ENCODE results near the gene BAD.

The BAD gene

DNA sequence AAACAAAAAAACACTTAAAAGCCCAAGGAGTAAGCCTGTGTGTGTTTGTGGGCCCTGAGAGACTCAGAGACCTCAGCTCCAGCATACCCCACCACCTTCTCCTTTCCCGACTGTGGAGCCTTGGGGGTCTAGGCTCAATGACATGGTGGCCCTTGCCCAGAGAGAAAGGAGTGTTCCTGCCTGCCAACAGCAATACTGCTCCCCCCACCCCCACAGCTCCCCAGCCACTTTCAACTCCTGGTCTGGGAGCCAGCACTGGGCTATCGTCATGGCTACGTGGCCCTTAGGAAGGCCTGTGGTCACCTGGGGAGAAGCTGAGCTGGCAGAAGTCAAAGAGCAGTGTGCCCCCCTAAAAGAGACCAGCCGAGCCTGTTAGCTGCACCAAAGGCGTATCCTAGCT, 40.4 kb downstream of the BAD start:
- DNase-seq (ENCODE audit: low spot score): no peak

DNA sequence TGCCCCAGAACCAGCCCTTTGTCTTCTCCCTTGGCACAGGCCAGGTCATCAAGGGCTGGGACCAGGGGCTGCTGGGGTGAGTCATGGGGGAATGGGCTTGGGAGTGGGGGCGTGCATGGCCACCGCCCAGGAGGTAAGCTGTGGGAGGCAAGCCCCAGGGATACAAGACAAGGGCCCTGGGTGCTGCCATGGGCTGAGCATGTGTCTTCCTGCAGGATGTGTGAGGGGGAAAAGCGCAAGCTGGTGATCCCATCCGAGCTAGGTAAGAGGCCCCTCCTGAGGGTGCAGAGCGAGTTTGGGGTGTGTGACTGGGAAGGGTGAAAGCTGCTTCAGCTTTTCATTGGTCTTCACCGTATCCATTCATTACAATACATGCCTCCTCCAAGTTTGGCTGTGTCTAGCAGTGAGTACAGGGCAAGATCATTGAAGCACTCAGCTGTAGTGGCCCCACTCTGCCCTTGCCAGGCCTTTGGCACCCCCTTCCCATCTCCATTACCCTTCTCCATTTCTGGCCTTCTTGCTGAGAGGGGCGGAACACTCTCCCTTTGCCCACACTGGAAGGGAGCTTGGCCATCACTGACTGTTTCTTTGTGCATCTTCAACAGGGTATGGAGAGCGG, 41.1 kb downstream of the BAD start:
- no peak for DNase-seq (ENCODE audit: low spot score)

DNA sequence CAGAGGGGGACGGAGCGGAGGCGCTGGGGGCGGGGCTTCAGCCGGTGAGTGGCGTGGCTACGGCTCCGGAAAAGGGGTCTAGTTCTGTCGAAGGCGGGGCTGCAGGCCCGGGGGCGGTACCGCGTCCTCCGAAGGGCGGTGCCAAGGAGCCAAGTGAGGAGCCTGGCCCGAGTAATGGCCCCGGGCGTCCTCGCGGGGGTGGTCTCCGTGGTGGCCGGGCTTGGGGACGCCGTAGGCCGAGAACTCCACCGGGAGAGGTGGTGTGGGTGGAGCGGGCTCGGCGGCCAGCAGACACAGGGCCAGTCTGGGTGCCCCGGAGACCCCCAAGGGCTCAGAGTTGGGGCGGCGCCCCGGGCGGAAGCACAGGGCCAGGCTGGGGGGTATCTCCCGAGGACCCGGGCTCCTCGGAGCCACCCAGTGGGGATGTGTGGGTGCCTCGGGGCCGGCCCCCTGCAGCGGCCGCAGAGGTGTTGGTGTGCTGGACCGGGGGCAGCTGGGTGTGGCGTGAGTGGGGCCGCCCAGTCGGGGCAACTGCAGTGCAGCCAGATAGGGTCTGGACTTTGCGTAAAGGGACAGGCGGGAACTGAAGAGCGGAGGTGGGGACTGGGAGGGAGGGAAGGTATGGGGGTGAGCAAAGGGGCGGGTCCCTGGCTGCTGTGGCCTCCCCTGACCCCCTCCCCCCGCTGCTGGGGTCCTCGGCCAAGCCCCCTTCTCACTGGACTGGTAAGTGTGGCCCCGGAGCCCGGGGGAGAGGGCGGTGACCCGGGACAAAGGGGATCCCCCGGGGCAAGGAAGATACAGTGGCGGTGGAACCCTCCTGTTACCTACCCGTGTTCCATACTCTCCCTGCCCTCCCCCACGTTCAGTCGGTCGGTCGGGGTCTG, 42.7 kb downstream of the BAD start:
- DNase-seq (ENCODE audit: low spot score): peak; percentile 30

DNA sequence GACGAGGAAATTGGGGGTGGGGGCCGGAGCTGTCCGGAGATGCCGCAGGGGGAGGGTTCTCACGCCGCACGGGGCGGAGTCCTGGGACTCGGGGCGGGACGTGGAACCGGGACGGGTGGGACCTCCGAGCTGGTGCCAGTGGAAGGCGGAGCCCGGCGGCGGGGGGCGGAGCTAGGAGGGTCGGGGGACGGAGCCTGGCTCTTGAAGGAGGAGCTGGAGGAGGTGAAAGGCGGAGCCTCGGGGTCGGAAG, 43.3 kb downstream of the BAD start:
- peak; percentile 96 for DNase-seq (ENCODE audit: low spot score)

DNA sequence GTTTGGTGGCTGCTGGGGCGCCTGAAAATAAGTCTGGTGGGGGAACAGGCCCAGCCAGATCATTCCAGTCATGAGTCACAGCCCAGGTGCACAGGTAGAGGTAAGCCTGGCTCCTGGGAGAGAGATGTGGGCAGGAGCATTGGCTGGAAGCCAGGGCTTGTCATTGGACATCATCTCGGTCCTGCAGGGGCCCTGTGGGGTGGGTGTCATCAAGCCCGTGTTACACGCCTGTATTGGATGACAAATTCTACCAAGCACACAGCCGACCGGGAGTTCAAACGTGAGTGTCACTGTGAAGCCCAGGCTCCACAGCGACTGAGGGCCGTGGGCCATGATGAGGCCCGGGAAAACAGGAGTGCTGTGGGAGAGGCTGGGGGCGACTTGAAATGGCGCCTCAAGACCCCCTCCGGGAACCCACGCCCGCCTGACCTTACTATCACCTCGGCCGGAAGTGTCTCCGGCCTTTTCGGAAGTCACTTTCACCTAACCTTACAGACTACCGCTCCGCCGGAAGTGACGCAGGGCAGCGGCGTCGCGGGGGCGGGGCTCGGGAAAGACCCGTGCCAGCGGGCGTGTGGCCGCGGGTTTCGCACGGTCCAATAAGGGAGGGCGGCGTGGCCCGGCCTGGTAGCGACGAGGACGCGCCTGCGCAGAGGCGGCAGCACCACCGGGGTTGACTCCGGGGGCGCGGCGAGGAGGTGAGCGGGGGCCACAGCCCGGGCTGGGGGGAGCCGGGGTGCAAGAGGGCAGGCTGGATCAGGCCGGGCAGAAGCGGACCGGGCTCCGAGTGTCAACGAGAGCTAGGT, 43.8 kb downstream of the BAD start, which contains the start of gene FKBP2:
Gene FKBP2 (plus strand): TSS at position 661 of the 806 bp plus-strand sequence. CDS start 1,293 bp downstream, outside the sequence.
- DNase-seq (ENCODE audit: low spot score): peak; percentile 96

DNA sequence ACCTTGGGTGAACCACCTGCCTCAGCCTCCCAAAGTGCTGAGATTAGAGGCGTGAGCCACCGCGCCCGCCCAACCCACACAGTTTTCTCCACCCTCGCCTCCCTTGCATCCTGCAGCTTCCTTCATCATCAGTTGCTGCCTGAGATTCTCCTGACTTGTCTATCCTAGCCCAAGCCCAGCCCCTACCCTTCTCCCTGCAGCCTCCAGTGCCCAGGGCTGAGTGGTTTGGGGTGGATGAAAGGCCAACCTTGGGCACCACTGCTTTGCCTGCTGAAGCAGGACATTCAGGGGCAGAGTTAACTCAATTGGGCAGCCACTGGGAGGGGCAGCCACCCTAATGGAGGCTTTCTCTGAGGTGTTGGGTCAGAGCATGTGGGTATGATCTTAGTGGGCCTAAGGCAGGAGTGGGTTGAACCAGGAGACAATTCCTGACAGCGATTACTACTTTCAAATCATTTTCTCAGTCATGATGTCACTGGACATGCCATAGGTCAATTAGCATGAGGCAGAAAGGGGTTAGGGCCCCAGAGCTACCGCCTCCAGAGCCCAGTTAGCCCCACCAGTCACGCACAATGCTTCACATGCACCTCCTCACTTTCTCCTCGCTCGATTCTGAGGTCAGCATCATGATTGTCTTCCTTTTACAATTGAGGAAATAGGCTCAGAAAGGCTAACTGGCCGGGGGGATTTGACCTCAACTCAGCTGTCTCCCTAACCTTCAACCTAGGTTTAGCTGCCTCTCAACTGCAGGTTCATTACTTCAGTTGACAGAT, 44.6 kb downstream of the BAD start:
- DNase-seq (ENCODE audit: low spot score): no peak

DNA sequence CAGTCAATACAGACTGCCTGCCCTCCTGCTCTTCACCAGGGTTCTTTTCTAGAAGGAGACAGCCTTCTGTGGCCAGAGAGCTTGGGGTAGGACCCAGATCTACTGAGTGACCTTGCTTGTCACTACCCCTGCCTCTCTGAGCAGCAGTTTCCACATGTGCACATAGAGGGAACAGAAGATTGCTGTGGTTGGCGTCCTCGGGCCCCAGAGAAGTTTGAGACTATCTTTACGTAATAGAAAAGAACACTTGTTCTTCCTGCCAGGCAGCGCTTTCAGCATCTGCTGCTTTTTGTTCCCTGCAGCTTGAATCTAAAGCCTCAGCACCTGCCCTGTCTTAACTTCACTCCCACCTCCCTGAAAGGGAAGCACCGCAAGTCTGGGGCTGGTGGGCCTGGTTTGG, 45.5 kb downstream of the BAD start:
- DNase-seq (ENCODE audit: low spot score): no peak

DNA sequence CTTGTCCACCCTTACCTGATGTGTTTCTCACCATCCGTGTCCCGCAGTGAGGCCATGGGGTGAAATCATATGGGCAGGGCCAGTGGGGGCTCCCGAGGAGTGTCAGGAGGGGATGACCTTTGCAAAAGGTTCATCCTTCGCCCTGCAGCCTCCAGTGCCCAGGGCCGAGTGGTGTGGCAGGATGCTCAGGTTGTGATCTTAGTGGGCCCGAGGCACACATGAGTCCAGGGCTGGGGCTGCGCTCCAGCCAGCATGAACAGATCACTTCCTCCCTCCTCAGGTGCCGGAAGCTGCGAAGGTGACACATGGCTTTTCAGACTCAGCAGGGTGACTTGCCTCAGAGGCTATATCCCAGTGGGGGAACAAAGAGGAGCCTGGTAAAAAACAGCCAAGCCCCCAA, 46.4 kb downstream of the BAD start:
- no peak for DNase-seq (ENCODE audit: low spot score)

DNA sequence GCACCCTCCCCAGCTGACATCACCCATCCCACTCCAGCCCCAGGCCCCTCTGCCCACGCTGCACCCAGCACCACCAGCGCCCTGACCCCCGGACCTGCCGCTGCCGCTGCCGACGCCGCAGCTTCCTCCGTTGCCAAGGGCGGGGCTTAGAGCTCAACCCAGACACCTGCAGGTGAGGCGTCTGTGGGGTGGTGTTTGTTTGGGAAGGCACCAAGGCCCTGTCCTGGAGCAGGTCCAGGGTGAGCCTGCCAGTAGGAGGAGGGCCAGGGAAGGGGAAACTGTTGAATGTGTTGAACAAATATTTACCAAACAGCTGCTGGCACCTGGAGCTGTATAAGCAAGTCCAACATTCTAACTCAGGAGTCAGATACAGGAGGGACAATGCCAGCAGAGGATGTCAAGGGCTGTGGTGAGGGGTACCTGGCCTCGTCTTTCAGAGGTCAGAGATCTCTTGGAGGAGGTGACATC, 46.9 kb downstream of the BAD start:
- DNase-seq (ENCODE audit: low spot score): no peak

DNA sequence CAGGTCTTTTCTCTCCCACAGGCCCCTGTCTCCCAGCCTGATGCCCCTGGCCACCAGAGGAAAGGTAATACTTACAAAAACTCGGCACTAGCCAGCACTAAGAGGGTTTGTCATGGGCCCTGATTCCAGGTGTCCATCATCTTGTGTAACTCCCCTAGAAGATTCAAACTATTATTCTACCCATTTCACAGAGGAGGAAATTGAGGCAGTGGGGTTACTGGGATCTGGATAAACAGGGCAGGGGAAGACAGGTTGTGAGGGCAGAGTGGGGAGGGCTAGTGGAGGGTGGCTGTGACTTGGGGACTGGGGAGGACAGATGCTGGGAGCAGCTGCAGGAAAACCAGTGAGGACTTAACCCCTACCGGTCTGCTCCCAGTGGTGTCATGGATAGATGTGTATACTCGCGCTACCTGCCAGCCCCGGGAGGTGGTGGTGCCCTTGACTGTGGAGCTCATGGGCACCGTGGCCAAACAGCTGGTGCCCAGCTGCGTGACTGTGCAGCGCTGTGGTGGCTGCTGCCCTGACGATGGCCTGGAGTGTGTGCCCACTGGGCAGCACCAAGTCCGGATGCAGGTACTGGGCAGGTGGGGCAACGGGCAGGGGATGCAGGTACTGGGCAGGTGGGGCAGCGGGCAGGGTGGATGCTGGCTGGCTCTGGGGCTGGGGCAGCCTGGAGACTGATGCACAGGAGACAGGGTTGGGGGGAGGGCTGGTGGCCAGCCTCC, 48.9 kb downstream of the BAD start:
- DNase-seq (ENCODE audit: low spot score): no peak

DNA sequence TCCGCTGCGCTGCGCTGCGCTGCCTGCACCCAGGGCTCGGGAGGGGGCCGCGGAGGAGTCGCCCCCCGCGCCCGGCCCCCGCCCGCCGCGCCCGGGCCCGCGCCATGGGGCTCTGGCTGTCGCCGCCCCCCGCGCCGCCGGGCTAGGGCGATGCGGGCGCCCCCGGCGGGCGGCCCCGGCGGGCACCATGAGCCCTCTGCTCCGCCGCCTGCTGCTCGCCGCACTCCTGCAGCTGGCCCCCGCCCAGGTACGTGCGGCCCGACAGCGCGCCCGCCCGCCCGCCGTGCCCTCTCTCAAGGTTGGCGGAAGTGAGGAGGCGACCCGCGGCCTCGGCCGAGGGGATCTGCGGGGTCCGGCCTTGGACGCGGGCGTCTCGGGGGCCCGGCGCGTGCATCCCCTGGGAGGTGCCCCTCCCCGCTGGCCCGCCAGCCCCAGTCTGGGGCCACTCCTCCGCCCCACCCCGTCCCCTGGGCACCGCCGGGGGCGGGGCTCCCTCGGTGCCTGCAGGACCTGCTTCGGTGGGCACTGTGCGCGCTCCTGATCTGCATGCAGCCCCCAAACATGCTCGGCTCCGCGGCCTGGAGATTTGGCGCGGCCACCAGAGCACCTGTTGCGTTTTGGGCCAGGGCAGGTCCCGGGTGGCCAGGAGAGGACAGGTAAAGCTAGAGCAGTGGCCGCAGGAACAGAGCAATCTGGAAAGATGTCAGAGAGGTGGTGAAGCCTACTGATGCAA, 49.7 kb downstream of the BAD start:
- DNase-seq (ENCODE audit: low spot score): peak; percentile 52

DNA sequence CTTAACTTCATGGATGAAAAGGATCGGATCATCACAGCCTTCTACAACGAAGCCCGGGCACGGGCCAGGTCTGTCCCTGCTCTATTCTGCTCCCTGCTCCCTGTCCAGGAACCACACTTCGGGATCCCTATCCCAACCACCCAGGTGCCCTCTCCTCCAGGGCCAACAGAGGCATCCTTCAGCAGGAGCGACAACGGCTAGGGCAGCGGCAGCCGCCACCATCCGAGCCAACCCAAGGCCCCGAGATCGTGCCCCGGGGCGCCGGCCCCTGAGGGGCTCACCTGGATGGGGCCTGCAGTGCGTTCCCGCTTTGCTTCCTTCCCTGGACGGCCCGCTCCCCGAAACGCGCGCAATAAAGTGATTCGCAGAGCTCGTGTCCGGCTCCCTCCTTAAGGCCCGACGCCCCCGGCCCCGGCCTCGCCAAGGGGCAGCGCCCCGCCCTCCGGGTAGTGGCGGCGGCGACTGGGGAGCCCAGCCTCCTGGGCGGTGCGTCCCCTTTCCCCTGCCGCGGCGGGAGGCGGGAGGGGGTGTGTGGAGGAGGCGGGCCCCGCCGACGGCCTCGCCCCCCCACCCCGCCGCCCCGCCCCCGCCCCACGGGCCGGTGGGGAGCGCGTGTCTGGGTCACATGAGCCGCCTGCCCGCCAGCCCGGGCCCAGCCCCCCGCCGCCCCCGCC, 50.4 kb downstream of the BAD start, which contains the start of gene VEGFB:
Gene VEGFB (plus strand): TSS at position 672 of the 674 bp plus-strand sequence. CDS start 250 bp downstream, outside the sequence.
- DNase-seq (ENCODE audit: low spot score): peak; percentile 71

DNA sequence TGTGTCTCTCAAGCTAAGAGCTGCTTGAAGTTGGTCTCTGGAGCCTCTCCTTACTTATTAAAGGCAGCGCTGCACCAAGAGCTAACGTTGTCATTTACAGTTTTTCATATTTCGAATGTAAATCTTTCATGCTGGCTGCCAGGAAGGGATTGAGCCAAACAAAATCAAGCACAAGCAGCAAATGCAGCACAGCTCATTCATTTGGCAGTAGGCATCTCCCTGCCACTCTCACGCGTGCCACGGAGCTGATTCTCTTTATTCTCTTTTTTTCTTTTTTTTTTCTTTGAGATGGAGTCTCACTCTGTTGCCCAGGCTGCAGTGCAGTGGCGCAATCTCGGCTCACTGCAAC, 51.5 kb downstream of the BAD start:
- no peak for DNase-seq (ENCODE audit: low spot score)

DNA sequence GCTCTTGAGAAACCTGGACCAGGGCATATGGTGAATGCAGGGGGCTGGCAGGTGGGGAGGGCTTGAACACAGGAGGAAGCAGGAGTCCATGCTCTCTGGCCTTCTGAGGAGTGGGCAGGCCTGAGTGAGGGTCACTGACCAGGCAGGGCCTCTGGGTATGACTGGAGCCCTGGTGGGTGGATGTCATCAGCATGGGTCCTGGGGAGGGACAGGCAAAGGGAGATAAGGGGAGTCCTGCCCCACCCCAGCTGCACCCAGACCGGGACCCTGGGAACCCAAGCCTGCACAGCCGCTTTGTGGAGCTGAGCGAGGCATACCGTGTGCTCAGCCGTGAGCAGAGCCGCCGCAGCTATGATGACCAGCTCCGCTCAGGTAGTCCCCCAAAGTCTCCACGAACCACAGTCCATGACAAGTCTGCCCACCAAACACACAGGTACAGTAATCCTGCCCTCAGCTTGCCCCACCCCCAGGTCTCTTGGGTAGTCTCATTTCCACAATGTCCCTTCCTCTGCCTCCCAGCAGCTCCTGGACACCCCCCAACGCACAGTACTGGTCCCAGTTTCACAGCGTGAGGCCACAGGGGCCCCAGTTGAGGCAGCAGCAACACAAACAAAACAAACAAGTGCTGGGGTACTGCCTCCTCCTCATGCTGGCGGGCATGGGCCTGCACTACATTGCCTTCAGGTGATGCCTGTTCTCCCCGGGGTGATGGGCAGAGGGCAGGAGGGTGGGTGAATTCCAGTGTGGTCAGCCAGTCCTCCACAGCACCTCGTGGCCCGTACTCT, 52.1 kb downstream of the BAD start:
- DNase-seq (ENCODE audit: low spot score): no peak

DNA sequence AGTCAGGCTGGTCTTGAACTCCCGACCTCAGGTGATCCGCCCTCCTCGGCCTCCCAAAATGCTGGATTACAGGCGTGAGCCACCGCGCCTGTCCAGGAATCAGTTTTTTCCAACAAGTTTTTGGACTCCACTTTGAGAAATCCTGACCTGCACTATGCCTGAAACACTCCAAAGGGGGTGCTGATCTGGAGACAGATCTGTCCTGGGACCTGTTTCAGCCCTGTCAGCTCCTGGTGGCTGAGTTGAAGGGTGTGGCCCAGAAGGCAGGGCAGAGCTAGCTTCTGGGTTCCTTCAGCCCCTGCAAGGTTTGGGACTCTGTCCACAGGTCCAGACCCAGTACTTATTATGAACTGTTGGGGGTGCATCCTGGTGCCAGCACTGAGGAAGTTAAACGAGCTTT, 52.9 kb downstream of the BAD start:
- no peak for DNase-seq (ENCODE audit: low spot score)

DNA sequence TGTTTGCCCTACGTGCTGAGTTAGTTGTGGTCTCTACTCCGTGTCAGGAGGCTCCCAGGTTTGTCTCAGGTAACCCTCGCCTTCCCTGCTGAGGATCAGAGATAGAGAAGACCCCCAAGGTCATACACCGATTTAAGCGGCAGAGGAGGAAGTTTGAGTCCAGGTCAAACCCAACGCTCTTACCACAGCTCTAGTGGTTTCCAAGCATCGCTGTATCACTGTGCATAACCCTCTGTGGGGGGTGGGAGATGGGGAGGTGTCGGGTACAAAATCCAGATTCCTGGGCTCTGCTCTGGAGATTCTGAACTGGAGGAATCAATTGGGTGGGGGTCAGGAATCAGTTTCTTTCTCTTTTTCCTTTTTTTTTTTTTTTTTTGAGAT, 53.5 kb downstream of the BAD start:
- DNase-seq (ENCODE audit: low spot score): no peak

DNA sequence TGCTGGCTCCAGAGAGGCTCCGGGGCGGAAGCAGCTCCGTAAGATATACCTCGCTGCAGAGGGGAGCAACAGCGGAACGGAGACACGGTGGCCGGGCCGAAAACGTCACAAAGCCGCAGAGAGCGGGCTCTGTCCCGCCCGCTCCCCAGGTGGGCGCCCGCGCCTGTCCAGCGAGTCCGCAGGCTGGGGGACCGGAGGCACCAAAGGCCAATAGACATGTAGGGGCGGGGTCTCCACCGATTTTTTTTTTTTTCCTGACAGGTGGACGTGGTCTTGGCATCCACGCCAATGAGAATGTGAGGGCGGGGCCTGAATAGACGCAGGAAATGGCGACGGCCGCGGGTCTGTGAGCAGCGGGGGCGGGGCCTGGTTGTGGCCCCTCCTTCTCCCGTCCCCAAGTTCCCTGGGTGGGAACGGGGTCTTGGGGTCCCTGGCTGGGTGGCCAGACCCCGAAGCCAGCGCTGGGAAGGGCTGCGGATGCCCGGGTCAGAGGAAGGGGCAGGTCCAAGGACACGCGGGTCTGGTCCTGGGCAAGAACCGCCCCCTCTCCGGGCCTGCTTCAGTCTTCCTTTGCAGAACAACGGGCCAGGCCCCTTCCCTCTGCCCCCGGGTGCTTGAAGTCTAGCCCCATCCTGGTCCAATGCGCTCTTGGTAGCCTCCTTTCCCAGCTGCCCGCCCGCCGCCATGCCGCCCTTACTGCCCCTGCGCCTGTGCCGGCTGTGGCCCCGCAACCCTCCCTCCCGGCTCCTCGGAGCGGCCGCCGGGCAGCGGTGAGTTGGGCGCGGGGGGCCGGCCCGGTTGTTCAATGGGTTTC, 54.1 kb downstream of the BAD start, which contains the start of gene DNAJC4:
Gene DNAJC4 (plus strand): TSS at position 378 of the 814 bp plus-strand sequence. CDS start 307 bp downstream, at position 685.
- peak; percentile 78 for DNase-seq (ENCODE audit: low spot score)

DNA sequence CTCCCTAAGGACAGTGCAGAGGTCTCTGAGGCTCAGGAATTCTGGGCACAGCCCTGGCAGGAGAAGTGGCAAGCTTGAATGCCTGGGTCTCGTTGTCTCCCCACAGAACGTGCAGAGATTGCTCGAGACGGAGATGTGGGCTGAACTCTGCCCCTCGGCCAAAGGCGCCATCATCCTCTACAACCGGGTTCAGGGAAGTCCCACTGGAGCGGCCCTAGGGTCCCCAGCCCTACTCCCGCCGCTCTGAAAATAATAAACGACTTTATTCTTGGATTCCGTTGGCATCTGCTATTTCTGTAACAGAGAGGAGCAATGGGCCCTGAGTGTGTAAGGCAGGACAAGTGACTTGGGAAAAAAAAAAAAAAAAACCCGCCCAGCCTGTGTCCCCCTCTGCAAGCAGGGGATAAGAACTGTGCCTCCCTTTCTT, 54.7 kb downstream of the BAD start:
- DNase-seq (ENCODE audit: low spot score): no peak

Data from germinal center (tissue), 1 donor.